Effector memory CD8-positive, alpha-beta T cell (primary cell): ENCODE results near the gene BTRC.
"Not testable (repeated sequence)": the region's sequence is repeated elsewhere in the genome, so short reads cannot be mapped to it uniquely, and the experiment has no call there.

Experiments used
- ATAC-seq: fragments of 150-1000 bp; cut with Tn5 transposase; replicated peaks from 2 replicates; pipeline ENCODE4 v1.10.0; 2021; ENCODE audit warnings: mild to moderate bottlenecking, moderate library complexity
- DNase-seq, 3 experiments: peaks; one replicate each; pipeline ENCODE4 v3.0.0; 2021
- H3K27ac Mint-ChIP-seq, 2 donors: one replicate each; pipeline ENCODE4 v1.8.0; 2022; ENCODE audit warnings: mild to moderate bottlenecking in 2 of 2, mixed read lengths in 2 of 2, moderate library complexity in 2 of 2
- H3K27me3 Mint-ChIP-seq, 2 donors: one replicate each; pipeline ENCODE4 v1.8.0; 2022; ENCODE audit warnings: mixed read lengths in 2 of 2
- H3K36me3 Mint-ChIP-seq: one replicate; pipeline ENCODE4 v1.8.0; 2022; ENCODE audit warnings: mild to moderate bottlenecking, moderate library complexity, mixed read lengths; ENCODE audit not compliant: insufficient read depth
- H3K4me1 Mint-ChIP-seq, 2 donors: one replicate each; pipeline ENCODE4 v1.8.0; 2022; ENCODE audit warnings: low read depth in 2 of 2, mixed read lengths in 2 of 2
- H3K4me3 Mint-ChIP-seq, 2 donors: one replicate each; pipeline ENCODE4 v1.8.0; 2022; ENCODE audit warnings: mild to moderate bottlenecking in 2 of 2, mixed read lengths in 2 of 2, moderate library complexity in 2 of 2
- H3K9me3 Mint-ChIP-seq, 2 donors: one replicate each; pipeline ENCODE4 v1.8.0; 2022; ENCODE audit warnings: mixed read lengths in 2 of 2

BTRC gene

GRCh38 chr10:101411598-101411997 is 57.6 kb downstream of the BTRC start:
- no peak for ATAC-seq
- H3K27ac Mint-ChIP-seq: no peak overlapping the region
- peaks cover 3 to 5% of the 10 kb centered on the region in 2 donors for H3K4me1 Mint-ChIP-seq
- no peaks in the 10 kb centered on the region for H3K27me3 Mint-ChIP-seq
- no peak overlapping the region for H3K4me3 Mint-ChIP-seq
- peaks cover 16% of the 10 kb centered on the region for H3K36me3 Mint-ChIP-seq
- no peaks in the 10 kb centered on the region for H3K9me3 Mint-ChIP-seq
- no peak for DNase-seq

GRCh38 chr10:101414034-101414433 is 60.1 kb downstream of the BTRC start:
- Mint-ChIP-seq H3K4me1 (peaks cover 3 to 5% of the 10 kb centered on the region in 2 donors), H3K4me3 (no peak overlapping the region), H3K27ac (no peak overlapping the region), H3K36me3 (peaks cover 5% of the 10 kb centered on the region), H3K9me3 (no peaks in the 10 kb centered on the region), H3K27me3 (no peaks in the 10 kb centered on the region)
- ATAC-seq (no peak), DNase-seq (no peak)

GRCh38 chr10:101415884-101416283 is 61.9 kb downstream of the BTRC start:
- DNase-seq: no peak
- Mint-ChIP-seq H3K4me3 (no peak overlapping the region), H3K27ac (no peak overlapping the region), H3K9me3 (no peaks in the 10 kb centered on the region), H3K36me3 (peaks cover 8% of the 10 kb centered on the region), H3K27me3 (no peaks in the 10 kb centered on the region), H3K4me1 (peaks cover 10% of the 10 kb centered on the region in 2 donors)
- no peak for ATAC-seq

- not testable (repeated sequence) for H3K27ac Mint-ChIP-seq, H3K4me1 Mint-ChIP-seq, H3K9me3 Mint-ChIP-seq, ATAC-seq, H3K4me3 Mint-ChIP-seq, DNase-seq, H3K36me3 Mint-ChIP-seq, H3K27me3 Mint-ChIP-seq
Observed at GRCh38 chr10:101421967-101422366, 68.0 kb downstream of the BTRC start.

- no peak overlapping the region for H3K4me3 Mint-ChIP-seq
- ATAC-seq (no peak), DNase-seq (no peak)
- peaks cover 8 to 12% of the 10 kb centered on the region in 2 donors for H3K4me1 Mint-ChIP-seq
- no peaks in the 10 kb centered on the region for H3K27me3 Mint-ChIP-seq
- no peaks in the 10 kb centered on the region for H3K9me3 Mint-ChIP-seq
- no peak overlapping the region for H3K27ac Mint-ChIP-seq
- H3K36me3 Mint-ChIP-seq: peaks cover 2% of the 10 kb centered on the region
Observed at GRCh38 chr10:101425535-101425934, 71.6 kb downstream of the BTRC start.

GRCh38 chr10:101428036-101428435 is 74.1 kb downstream of the BTRC start:
- ATAC-seq (no peak), DNase-seq (no peak)
- Mint-ChIP-seq H3K36me3 (peaks cover 2% of the 10 kb centered on the region), H3K27me3 (no peaks in the 10 kb centered on the region), H3K4me3 (no peak overlapping the region), H3K4me1 (peaks cover 3 to 10% of the 10 kb centered on the region in 2 donors), H3K27ac (peak overlapping the region in 1 of 2 donors; percentile 1), H3K9me3 (no peaks in the 10 kb centered on the region)

- DNase-seq (no peak), ATAC-seq (no peak)
- H3K36me3 Mint-ChIP-seq: peaks cover 2% of the 10 kb centered on the region
- H3K4me1 Mint-ChIP-seq: peaks cover 3 to 10% of the 10 kb centered on the region in 2 donors
- no peaks in the 10 kb centered on the region for H3K27me3 Mint-ChIP-seq
- no peaks in the 10 kb centered on the region for H3K9me3 Mint-ChIP-seq
- H3K27ac Mint-ChIP-seq: no peak overlapping the region
- no peak overlapping the region for H3K4me3 Mint-ChIP-seq
Observed at GRCh38 chr10:101429423-101429822, 75.5 kb downstream of the BTRC start.

GRCh38 chr10:101436302-101436701 is 82.3 kb downstream of the BTRC start:
- DNase-seq: no peak
- Mint-ChIP-seq H3K27me3 (no peaks in the 10 kb centered on the region), H3K27ac (no peak overlapping the region), H3K4me3 (no peak overlapping the region), H3K36me3 (peaks cover 4% of the 10 kb centered on the region), H3K4me1 (no peaks in the 10 kb centered on the region), H3K9me3 (no peaks in the 10 kb centered on the region)
- no peak for ATAC-seq

- no peaks in the 10 kb centered on the region for H3K27me3 Mint-ChIP-seq
- no peak overlapping the region for H3K27ac Mint-ChIP-seq
- DNase-seq: no peak
- no peak overlapping the region for H3K4me3 Mint-ChIP-seq
- no peak for ATAC-seq
- H3K36me3 Mint-ChIP-seq: peaks cover 4% of the 10 kb centered on the region
- no peaks in the 10 kb centered on the region for H3K9me3 Mint-ChIP-seq
- peaks cover 2 to 5% of the 10 kb centered on the region in 2 donors for H3K4me1 Mint-ChIP-seq
Observed at GRCh38 chr10:101438881-101439391, 85.0 kb downstream of the BTRC start.

GRCh38 chr10:101441541-101442455 is 87.8 kb downstream of the BTRC start:
- H3K27me3 Mint-ChIP-seq: no peaks in the 10 kb centered on the region
- DNase-seq (no peak), ATAC-seq (peak; percentile 67)
- no peak overlapping the region for H3K27ac Mint-ChIP-seq
- no peaks in the 10 kb centered on the region for H3K9me3 Mint-ChIP-seq
- peaks cover 2 to 5% of the 10 kb centered on the region in 2 donors for H3K4me1 Mint-ChIP-seq
- H3K4me3 Mint-ChIP-seq: no peak overlapping the region
- H3K36me3 Mint-ChIP-seq: no peaks in the 10 kb centered on the region

- DNase-seq: no peak
- H3K9me3 Mint-ChIP-seq: no peaks in the 10 kb centered on the region
- ATAC-seq: no peak
- H3K27ac Mint-ChIP-seq: no peak overlapping the region
- H3K4me3 Mint-ChIP-seq: no peak overlapping the region
- no peaks in the 10 kb centered on the region for H3K36me3 Mint-ChIP-seq
- peaks cover 2 to 5% of the 10 kb centered on the region in 2 donors for H3K4me1 Mint-ChIP-seq
- H3K27me3 Mint-ChIP-seq: no peaks in the 10 kb centered on the region
Observed at GRCh38 chr10:101442456-101442800, 88.5 kb downstream of the BTRC start.

GRCh38 chr10:101444058-101444898 is 90.3 kb downstream of the BTRC start:
- Mint-ChIP-seq H3K9me3 (no peaks in the 10 kb centered on the region), H3K27ac (no peak overlapping the region), H3K4me3 (no peak overlapping the region), H3K4me1 (peaks cover 2 to 5% of the 10 kb centered on the region in 2 donors), H3K36me3 (no peaks in the 10 kb centered on the region), H3K27me3 (no peaks in the 10 kb centered on the region)
- ATAC-seq (no peak), DNase-seq (no peak)

- Mint-ChIP-seq H3K9me3 (no peaks in the 10 kb centered on the region), H3K4me3 (no peak overlapping the region), H3K4me1 (peaks cover 2 to 6% of the 10 kb centered on the region in 2 donors), H3K27me3 (no peaks in the 10 kb centered on the region), H3K27ac (no peak overlapping the region), H3K36me3 (no peaks in the 10 kb centered on the region)
- no peak for ATAC-seq
- DNase-seq: no peak
Observed at GRCh38 chr10:101446071-101446470, 92.1 kb downstream of the BTRC start.
